Subcutaneous abdominal adipose tissue (tissue), 5 donors: ENCODE measurements around the gene PPP1R16B.
"Not testable (repeated sequence)": the region's sequence is repeated elsewhere in the genome, so short reads cannot be mapped to it uniquely, and the experiment has no call there.

Source experiments
- H3K27ac ChIP-seq: one replicate; pipeline ENCODE4 v1.7.0; 2013; ENCODE audit warnings: low read depth, mild to moderate bottlenecking, inconsistent platforms, low read length, moderate library complexity
- H3K27me3 ChIP-seq, 5 donors: one replicate each; pipeline ENCODE4 v1.7.0; 2013; ENCODE audit warnings: low read length in 5 of 5, inconsistent platforms in 1 of 5; ENCODE audit not compliant: control insufficient read depth in 5 of 5, insufficient read depth in 4 of 5
- H3K36me3 ChIP-seq, 5 donors: one replicate each; pipeline ENCODE4 v1.7.0; 2013; ENCODE audit warnings: low read length in 5 of 5; ENCODE audit not compliant: control insufficient read depth in 5 of 5, insufficient read depth in 5 of 5
- H3K4me1 ChIP-seq, 5 donors: one replicate each; pipeline ENCODE4 v1.7.0; 2013; ENCODE audit warnings: low read length in 5 of 5, mild to moderate bottlenecking in 3 of 5, moderate library complexity in 1 of 5; ENCODE audit not compliant: control insufficient read depth in 5 of 5, insufficient read depth in 5 of 5
- H3K4me3 ChIP-seq, 5 donors: one replicate each; pipeline ENCODE4 v1.7.0; 2013; ENCODE audit warnings: low read length in 5 of 5, low read depth in 1 of 5
- H3K9ac ChIP-seq, 5 donors: one replicate each; pipeline ENCODE4 v1.7.0; 2013; ENCODE audit warnings: low read length in 5 of 5, mild to moderate bottlenecking in 4 of 5, moderate library complexity in 3 of 5
- H3K9me3 ChIP-seq, 5 donors: one replicate each; pipeline ENCODE4 v1.7.0; 2013; ENCODE audit warnings: low read length in 5 of 5; ENCODE audit not compliant: control insufficient read depth in 5 of 5
- donor health status: healthy.
- donor health status: healthy.
- donor health status: healthy.
- donor health status: healthy.
- donor health status: healthy.

The PPP1R16B gene

DNA sequence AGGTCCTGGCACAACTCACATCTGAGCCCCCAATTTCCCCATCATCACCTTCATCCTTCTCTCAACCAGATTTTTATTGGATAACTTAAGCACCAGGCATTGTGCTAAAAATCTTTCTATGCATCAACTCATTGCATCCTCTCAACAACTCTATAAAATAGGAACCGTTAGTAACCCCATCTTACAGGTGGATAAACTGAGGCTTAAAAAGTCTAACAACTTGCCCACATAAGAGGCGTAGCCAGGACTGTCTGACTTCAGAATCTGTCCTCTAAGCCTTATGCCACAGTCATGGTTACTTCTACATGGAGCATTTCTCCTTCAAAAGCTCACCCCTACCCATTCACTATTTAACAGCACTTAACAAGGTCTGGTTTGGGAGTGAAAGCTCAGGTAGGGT lies 51.1 kb downstream of the PPP1R16B start:
- no peaks in the 10 kb centered on the region for H3K9me3 ChIP-seq
- peaks cover 0 to 8% (median 0%) of the 10 kb centered on the region in 5 donors for H3K4me1 ChIP-seq
- peaks cover 0 to 3% (median 0%) of the 10 kb centered on the region in 5 donors for H3K36me3 ChIP-seq
- H3K27me3 ChIP-seq: peaks cover 0 to 4% (median 0%) of the 10 kb centered on the region in 5 donors
- no peak overlapping the region for H3K27ac ChIP-seq
- H3K4me3 ChIP-seq: no peak overlapping the region
- no peak overlapping the region for H3K9ac ChIP-seq

DNA sequence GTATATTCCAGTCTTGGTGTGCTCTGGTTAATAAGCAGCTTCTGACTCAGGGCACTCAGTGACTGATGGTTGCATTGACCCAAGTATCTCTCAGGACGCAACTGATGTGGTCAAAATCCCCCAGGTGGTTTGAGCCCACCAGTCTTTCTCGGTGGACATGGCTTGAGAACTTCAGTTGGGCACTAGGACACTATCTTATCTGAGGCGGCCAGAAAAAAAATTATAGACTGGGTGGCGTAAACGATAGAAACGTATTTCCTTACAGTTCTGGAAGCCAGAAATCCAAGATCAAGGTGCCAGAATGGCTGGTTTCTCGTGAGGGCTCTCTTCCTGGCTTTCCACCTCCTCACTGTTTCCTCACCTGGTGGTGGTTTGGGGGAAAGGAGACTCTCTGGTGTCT lies 52.2 kb downstream of the PPP1R16B start:
- Histone ChIP-seq H3K27ac (no peak overlapping the region), H3K36me3 (peaks cover 0 to 3% (median 0%) of the 10 kb centered on the region in 5 donors), H3K9ac (no peak overlapping the region), H3K9me3 (no peaks in the 10 kb centered on the region), H3K4me3 (no peak overlapping the region), H3K4me1 (peaks cover 0 to 17% (median 0%) of the 10 kb centered on the region in 5 donors), H3K27me3 (peaks cover 0 to 4% (median 0%) of the 10 kb centered on the region in 5 donors)

DNA sequence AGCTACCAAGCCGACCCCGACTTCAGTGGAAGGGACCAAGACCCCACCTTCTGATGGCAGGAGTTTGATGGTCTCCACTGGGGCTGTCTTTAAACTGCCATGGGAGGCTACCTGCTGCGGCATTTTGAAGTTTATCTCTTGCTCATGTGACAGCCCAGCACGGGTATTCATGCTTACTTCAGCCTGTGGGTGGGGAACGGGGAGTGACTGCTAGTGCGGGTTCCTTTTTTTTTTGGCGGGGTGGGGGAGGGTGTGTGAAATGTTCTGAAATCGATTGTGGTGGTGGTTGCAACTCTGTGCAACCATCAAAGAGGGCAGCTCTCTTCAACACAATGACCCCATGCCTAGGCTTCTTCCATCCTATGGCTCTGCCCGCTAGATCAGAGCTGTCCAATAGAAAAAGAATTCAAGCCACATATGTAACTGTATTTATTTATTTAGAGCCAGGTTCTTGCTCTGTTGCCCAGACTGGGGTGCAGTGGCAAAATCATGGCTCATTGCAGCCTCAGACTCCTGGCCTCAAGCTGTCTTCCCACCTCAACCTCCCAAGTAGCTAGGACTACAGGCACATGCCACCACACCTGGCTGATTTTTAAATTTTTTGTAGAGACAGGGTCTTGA lies 53.7 kb downstream of the PPP1R16B start:
- Histone ChIP-seq H3K9me3 (no peaks in the 10 kb centered on the region), H3K4me1 (peaks cover 0 to 24% (median 0%) of the 10 kb centered on the region in 5 donors), H3K36me3 (no peaks in the 10 kb centered on the region), H3K4me3 (no peak overlapping the region), H3K27ac (no peak overlapping the region), H3K9ac (no peak overlapping the region), H3K27me3 (peaks cover 0 to 2% (median 0%) of the 10 kb centered on the region in 5 donors)

- not testable (repeated sequence) for H3K9me3 ChIP-seq, H3K9ac ChIP-seq, H3K36me3 ChIP-seq, H3K27me3 ChIP-seq, H3K27ac ChIP-seq, H3K4me3 ChIP-seq
- peaks cover 0 to 30% (median 0%) of the 10 kb centered on the region in 5 donors for H3K4me1 ChIP-seq
Measured at GRCh38 chr20:38859857-38860256, 54.4 kb downstream of the PPP1R16B start.

- Histone ChIP-seq H3K27ac (no peak overlapping the region), H3K4me1 (peaks cover 0 to 34% (median 0%) of the 10 kb centered on the region in 5 donors), H3K9ac (no peak overlapping the region), H3K27me3 (peaks cover 0 to 3% (median 0%) of the 10 kb centered on the region in 5 donors), H3K4me3 (no peak overlapping the region), H3K9me3 (no peaks in the 10 kb centered on the region), H3K36me3 (no peaks in the 10 kb centered on the region)
Measured at GRCh38 chr20:38861071-38861401, 55.5 kb downstream of the PPP1R16B start.

GRCh38 chr20:38862226-38862625 lies 56.7 kb downstream of the PPP1R16B start:
- H3K4me3 ChIP-seq: no peak overlapping the region
- H3K9ac ChIP-seq: no peak overlapping the region
- H3K4me1 ChIP-seq: peaks cover 0 to 46% (median 4%) of the 10 kb centered on the region in 5 donors
- H3K27ac ChIP-seq: no peak overlapping the region
- H3K9me3 ChIP-seq: no peaks in the 10 kb centered on the region
- H3K36me3 ChIP-seq: no peaks in the 10 kb centered on the region
- peaks cover 0 to 3% (median 0%) of the 10 kb centered on the region in 5 donors for H3K27me3 ChIP-seq

DNA sequence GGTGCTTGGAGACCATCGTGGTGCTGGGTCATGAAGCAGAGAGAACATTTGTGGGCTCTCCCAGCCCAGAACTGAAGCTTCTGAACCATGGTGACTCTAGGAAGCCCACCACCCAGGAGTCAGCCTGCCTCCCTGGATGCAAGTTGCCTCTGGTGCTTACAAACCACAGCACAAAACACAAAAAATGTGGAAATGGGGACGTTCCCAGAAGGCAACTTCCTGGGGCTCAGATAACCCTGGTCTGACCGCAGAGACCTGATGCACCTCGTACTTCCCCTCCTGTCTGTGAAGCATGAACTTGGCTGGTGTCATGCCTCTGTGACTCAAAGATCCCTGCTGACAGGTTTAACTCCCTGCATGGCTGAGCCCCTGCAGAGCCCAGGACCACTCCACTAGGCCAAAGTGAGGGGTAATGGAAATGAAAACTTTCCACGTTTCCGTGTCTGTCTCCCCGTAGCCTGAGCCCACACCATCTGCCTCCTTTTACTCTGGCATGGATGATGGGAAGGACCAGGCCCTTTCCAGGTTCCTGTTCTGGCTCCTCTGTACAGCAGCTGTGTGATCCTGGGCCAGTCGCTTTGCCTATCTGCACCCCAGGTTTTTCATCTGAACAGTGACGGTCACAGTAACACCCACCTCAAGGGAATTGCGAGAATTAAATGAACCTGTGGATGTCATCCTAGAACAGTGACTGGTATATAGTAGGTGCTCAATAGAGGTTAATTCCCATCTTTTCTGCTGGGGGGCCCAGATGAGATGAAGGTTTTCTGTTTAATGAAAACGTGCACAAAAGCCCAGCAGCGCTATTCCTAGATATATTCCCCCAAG lies 57.7 kb downstream of the PPP1R16B start:
- Histone ChIP-seq H3K9ac (no peak overlapping the region), H3K9me3 (no peaks in the 10 kb centered on the region), H3K4me3 (no peak overlapping the region), H3K27ac (no peak overlapping the region), H3K36me3 (no peaks in the 10 kb centered on the region), H3K27me3 (peaks cover 0 to 3% (median 0%) of the 10 kb centered on the region in 5 donors), H3K4me1 (peaks cover 0 to 48% (median 4%) of the 10 kb centered on the region in 5 donors)

DNA sequence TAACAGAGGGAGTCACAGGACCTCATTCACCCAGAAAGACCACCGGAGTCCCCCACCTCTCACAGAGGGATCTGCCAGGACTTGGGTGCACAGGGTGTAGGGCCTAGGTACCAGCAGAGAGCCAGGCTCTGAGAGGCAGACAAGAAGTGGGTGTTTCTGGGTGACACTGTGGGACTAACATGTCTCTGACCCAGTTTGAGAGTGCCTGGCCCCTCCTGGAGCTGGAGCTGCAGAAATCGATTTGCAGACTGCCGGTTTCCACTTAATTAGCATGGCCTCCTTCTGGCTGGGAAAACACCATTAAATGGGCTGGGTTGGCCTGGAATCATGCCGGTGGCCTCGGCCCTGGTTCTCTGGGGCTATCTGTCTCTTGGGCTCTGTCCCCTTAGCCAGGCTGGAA lies 59.2 kb downstream of the PPP1R16B start:
- H3K9ac ChIP-seq: no peak overlapping the region
- no peak overlapping the region for H3K27ac ChIP-seq
- no peak overlapping the region for H3K4me3 ChIP-seq
- H3K27me3 ChIP-seq: peaks cover 0 to 3% (median 0%) of the 10 kb centered on the region in 5 donors
- no peaks in the 10 kb centered on the region for H3K9me3 ChIP-seq
- H3K4me1 ChIP-seq: peaks cover 0 to 45% (median 4%) of the 10 kb centered on the region in 5 donors
- H3K36me3 ChIP-seq: no peaks in the 10 kb centered on the region

DNA sequence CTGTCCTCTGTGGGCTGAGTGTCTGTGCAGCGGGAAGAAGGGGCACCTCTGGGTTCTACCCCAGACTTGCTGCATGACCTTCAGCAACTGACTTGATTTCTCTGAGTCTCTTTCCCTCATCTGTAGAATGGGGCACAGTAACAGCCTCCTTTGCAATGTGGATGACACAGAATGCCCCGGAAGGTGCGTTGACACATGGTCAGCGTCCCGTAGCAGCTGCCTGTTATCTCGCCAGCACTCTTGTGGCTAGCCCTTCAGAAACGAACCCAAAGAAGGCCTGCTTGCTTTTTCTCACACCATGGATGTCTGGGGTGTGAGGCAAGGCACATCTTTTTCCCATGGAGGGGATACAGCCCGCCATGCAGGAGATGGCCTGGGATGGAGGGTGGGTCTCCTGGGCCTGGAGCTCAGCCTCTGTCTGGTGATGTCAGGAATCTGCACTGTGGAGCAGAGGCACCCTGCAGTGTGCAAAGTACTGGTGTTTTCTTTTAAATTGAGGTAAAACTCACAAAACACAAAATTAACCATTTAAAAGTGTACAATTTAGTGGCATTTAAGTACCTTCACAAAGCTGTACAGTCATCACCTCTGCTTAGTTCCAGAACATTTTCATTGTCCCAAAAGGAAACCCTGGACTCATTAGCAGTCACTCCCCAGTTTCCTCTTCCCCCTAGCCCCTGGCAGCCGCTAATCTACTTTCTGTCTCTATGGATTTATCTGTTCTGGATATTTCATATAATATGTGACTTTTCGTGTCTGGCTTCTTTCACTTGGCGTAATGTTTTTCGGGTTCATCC lies 61.0 kb downstream of the PPP1R16B start:
- Histone ChIP-seq H3K27ac (peak overlapping the region; percentile 24), H3K4me1 (peaks cover 0 to 58% (median 4%) of the 10 kb centered on the region in 5 donors), H3K27me3 (peaks cover 0 to 12% (median 8%) of the 10 kb centered on the region in 5 donors), H3K9me3 (no peaks in the 10 kb centered on the region), H3K36me3 (no peaks in the 10 kb centered on the region), H3K4me3 (no peak overlapping the region), H3K9ac (no peak overlapping the region)

DNA sequence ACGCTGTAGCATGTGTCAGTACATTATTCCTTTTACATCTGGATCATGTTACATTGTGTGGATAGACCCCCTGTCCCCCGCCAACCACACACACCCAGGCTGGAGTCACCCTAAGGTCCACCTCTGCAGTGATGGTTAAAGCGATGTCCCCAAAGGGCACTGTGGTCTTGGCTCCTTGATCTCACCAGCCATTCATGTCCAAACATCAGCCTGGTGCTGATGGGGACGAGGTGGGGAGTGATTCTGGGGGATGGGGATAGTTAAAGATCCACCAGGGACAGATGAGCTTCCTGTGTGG lies 61.5 kb downstream of the PPP1R16B start:
- no peaks in the 10 kb centered on the region for H3K36me3 ChIP-seq
- no peak overlapping the region for H3K27ac ChIP-seq
- peaks cover 0 to 59% (median 4%) of the 10 kb centered on the region in 5 donors for H3K4me1 ChIP-seq
- no peaks in the 10 kb centered on the region for H3K9me3 ChIP-seq
- H3K4me3 ChIP-seq: no peak overlapping the region
- H3K27me3 ChIP-seq: peaks cover 0 to 12% (median 8%) of the 10 kb centered on the region in 5 donors
- no peak overlapping the region for H3K9ac ChIP-seq
